ENCODE measurements around the gene IKZF3.
"Not testable (repeated sequence)": the region's sequence is repeated elsewhere in the genome, so short reads cannot be mapped to it uniquely, and the experiment has no call there.

IKZF3 gene

DNA sequence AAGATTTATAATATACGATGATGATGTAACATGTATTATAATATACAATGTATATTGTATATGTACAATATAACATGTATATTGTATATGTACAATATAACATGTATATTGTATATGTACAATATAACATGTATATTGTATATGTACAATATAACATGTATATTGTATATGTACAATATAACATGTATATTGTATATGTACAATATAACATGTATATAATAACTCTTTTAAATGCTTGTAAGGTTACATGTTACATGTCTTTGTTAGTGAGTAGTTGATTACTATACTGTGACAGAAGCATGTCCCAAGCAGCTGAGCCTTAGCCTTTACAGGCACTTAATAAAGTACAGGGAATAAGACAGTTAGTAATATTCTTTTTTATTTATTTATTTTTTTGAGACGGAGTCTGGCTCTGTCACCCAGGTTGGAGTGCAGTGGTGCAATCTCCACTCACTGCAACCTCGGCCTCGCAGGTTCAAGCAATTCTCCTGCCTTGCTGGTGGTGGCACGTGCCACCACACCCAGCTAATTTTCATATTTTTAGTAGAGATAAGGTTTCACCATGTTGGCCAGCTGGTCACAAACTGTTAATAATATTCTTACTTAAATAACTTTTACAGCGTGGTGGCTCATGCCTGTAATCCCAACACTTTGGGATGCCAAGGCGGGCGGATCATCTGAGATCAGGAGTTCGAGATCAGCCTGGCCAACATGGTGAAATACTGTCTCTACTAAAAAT is 8.0 kb downstream of the IKZF3 start:
- not testable (repeated sequence) for DNase-seq (ENCODE audit: low spot score)

DNA sequence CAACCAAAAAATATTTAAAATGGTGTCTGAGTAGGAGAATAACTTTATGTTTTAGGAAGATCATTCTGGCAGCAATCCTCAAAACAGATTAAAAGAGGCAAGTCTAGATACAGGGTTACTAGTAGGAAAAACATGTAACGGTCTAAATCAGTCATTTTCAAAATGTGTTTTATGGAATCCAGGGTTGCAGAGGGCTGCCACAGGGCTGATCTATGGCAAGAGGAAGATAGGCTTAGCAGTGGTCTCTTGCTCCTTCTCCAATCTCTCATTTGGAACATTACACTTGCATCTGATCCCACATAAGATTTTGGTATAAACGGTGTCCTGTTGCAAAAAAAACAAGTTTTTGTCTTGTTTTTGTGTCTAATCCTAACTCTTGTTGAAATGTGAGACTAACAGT is 9.2 kb downstream of the IKZF3 start:
- no peak for DNase-seq (ENCODE audit: low spot score)

DNA sequence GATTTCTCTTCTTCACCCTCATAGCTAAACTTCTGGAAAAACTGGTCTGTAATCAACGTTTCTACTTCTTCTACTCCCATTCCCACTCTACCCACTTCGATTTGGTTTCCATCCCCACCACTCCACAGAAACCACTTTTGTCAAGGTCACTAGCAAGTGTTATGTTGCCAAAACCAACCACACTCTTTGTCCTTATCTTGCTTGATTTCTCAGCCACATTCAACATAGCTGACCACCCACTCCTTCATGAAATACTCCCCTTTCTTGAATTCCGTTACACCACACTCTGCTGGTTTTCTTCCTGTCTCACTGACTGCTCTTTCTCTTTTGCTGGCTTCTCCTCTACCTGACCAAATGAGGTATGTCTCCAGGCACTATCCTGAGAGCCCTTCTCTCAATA is 11.9 kb downstream of the IKZF3 start:
- DNase-seq (ENCODE audit: low spot score) = no peak

DNA sequence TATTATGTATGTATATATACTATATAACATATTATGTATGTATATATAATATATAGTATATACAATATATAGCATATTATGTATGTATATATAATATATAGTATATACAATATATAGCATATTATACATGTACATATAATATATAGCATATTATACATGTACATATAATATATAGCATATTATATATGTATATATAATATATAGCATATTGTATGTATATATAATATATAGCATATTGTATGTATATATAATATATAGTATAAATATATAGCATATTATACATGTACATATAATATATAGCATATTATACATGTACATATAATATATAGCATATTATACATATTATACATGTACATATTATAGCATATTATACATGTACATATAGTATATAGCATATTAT is 13.9 kb downstream of the IKZF3 start:
- DNase-seq (ENCODE audit: low spot score) = not testable (repeated sequence)

DNA sequence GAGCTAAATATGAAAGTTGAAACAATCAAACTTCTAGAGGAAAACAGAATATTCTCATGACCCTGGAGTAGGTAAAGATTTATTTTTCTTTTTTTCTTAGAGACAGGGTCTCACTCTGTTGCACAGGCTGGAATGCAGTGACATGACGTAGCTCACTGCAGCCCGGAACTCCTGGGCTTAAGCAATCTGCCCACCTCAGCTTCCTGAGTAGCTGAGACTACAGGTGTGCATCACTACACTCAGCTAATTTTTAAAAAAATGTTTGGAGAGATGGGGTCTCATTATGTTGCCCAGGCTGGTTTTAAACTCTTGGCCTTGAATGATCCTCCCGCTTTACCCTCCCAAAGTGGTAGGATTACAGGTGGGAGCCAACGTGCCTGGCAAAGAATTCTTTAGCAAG is 15.5 kb downstream of the IKZF3 start:
- DNase-seq (ENCODE audit: low spot score) = no peak

DNA sequence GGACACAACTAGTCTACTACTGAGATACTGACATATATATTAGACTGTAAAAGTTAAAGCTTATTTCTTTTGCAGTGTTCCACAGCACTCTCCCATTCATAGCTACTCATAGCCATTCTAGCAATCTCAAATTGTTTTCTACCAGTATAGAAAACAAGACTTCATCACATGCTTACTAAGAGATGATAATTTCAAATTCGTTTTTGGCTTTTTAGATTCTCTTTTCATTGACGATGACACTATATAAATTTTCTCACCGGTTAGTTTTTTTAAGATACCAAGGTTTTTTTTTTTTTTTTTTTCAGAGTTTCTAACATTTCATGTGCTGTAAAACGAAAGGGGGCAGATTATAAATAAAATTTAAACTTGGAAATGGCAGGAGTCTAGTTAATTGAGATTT is 17.9 kb downstream of the IKZF3 start:
- no peak for DNase-seq (ENCODE audit: low spot score)

DNA sequence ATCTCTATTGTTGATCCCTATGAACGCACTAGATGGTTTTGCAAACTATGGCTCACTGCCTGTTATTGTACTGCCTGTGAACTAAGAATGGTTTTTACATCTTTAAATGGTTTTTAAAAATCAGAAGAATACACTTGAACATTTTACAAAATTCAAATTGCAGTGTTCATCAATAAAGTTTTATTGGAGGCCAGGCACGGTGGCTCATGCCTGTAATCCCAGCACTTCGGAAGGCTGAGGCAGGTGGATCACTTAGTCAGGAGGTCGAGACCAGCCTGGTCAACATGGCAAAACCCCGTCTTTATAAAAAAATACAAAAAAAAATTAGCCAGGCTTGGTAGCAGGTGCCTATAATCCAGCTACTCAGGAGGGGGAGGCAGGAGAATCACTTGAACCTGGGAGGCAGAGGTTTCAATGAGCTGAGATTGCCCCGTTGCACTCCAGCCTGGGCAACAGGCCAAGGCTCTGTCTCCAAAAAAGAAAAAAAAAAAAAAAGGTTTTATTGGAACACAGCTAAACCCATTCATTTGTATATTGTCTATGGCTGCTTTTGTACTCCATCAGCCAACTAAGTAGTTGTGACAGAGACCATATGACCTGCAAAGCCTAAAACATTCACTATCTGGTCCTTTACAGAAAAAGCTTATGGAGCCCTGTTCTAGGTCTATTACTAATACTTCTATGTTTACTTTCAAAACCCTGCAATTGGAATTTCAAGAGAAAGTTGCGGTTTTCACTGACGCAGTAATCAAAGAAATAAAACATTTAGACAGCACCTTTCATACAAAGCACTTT is 18.9 kb downstream of the IKZF3 start:
- no peak for DNase-seq (ENCODE audit: low spot score)

DNA sequence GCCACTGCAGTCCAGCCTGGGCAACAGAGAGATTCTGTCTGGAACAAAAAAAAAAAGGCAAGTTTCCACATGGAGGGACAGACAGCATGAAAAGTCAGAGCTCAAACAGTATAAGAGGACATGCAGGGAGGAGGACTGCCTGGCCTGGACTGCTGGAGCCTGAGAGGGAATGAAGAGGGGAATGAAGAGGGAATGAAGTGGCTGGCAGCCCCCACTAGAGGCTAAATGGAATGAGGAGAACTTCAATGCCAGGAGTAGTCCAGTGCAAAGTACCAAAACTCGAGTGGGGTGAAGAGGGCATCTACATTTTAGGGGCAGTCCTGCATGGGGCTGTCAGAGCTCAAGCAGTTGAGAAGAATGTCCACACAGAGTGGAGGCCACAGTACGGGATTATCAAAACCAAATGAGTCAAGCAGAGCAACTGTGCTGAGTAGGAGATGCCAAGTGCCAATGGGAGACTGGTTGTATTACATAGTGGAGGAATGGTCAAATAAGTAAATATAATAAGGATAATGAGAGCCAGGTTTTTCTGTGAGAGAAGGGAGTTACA is 22.9 kb downstream of the IKZF3 start:
- DNase-seq (ENCODE audit: low spot score) = no peak

DNA sequence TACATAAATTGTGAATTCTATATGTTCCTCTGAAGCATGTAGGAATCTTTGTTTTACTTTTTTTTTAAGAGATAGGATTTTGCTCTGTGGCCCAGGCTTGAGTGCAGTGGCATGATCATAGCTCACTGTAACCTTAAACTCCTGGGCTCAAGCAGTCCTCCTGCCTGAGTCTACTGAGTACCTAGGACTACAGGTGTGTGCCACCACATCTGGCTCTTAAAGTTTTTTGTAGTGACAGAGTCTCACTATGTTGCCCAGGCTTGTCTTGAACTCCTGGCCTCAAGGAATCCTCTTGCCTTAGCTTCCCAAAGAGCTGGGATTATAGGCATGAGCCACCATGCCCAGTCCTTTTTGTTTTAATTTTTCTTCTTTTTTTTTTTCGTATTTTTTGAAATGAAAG is 25.3 kb downstream of the IKZF3 start:
- DNase-seq (ENCODE audit: low spot score) = no peak

DNA sequence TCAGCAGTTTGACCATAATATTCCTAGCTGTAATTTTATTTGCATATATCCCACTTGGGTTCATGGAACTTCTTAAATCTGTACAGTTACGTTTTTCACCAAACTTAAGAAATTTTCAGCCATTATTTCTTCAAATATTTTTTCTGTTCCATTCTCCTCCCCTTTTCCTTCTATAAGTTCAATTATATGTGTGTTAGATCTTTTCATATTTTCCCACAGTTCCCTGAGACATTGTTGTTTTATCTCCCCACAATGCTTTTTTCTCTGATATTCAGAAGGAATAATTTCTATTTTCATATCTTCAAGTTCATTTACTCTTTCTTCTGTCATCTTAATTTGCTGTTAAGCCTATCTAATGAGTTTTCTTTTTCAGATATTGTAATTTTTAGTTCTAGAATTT is 26.1 kb downstream of the IKZF3 start:
- no peak for DNase-seq (ENCODE audit: low spot score)

DNA sequence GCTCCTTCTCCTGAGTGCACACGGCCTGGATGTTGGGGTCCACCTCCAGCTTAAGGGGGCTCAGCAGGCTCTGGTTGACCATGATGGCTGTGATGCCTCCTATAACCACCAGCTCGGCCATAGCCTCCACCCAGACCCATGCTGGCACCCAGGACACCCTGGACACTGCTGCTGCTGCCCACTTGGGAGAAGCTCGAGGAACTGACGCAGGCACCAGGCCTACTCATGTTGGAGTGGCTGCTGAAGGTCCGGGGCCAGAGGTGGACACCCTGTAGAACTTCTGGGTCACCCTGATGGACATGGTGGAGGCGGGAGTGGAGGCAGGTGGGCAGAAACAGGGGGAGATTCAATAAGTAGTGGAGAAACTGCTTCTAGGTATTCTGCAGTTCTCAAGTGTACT is 28.0 kb downstream of the IKZF3 start:
- no peak for DNase-seq (ENCODE audit: low spot score)

DNA sequence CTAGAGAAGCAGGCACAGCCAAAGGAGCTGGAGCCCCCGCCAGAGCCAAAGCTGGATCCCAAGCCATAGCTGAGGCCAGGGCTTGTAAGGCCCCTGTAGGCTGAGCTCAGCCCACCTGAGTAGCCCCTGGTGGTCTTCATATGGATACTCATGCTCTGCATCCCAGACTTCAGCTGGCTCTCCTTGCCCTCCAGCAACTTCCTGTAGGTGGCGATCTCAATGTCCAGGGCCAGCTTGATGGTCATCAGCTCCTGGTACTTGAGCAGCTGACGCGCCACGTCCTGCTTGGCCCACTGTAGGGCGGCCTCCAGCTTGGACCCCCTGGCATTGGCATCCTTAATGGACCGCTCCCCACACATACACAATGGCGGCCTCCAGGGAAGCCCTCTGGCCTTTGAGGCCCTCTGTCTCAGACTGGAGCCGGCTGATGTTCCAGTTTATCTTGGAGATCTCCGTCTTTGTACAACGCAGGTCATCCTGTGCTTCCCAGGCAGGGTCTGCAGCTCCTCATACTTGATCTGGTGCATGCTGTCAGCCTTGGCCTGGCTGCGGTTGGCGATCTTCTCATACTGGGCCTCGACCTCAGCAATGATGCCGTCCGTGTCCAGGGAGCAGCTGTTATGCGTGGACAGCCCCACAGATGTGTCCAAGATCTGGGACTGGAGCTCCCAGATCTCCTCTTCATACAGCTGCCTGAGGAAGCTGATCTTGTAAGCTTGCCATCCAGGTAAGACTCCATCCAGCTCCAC is 28.9 kb downstream of the IKZF3 start:
- DNase-seq (ENCODE audit: low spot score) = no peak

DNA sequence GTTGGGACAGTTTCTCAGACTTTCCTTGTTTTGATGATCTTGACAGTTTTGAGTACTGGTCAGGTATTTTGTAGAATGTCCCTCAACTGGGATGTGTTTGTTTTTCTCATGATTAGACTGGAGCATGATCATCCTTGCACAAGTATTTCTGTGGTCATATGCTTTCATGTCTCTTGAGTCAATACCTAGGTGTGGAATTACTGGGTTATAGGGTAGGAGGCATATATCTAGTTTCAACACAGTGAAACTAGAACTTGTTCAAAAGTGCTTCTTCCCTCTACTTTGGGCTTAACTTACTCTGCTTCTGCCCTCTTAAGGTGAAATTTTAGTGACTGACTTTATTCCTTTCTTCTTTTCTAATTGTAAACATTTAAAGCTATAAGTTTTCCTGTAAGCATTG is 30.1 kb downstream of the IKZF3 start:
- no peak for DNase-seq (ENCODE audit: low spot score)

DNA sequence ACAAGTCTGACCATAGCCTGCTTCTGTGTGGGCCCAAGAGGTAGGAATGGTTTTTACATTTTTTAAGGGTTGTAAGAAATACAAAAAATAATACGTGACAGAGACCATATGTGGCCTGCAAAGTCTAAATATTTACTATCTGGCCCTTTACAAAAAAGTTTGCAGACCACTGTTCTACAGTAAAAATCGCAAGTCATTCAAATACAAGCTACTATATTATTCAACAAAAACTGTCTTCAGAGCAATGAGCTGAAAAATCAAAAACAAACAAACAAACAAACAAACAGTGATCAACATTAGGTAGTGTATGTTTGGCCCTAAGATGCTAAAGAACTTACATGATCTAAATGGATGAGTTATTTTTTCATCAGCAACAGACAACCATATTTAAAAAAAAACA is 32.5 kb downstream of the IKZF3 start:
- DNase-seq (ENCODE audit: low spot score) = no peak

DNA sequence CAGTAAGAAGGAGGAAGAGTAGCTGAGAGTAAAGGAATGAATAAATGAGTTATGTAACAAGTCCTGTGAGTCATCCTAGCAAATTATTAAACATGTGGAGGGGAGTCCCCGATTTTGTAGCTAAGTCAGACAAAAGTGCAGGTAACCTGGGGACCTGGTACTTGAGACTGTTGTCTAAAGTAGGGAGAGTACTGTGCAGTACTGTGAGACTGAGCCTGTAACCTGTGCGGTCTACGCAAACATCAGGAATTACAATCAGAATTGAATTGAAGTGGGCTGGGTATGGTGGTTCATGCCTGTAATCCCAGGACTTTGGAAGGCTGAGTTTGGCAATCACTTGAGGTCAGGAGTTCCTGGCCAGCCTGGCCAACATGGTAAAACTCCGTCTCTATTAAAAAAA is 35.7 kb downstream of the IKZF3 start:
- no peak for DNase-seq (ENCODE audit: low spot score)

DNA sequence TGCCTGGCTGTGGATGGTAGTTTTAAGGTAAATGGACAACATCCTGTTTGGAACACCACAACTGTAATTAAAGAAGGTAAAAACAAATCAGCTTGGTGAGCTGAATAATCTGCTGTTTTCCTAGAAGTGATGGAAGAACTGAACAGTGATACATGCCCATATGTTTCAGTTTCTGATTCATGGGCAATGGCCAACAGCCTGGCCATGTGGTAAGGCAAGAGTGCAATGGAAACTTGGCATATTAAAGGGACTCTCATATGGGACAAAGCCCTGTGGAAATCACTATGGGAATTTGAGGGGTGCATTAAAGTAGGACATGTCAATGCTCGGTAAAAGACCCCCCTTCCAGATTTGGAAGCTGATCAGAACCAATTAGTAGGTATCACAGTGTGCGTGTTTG is 37.8 kb downstream of the IKZF3 start:
- no peak for DNase-seq (ENCODE audit: low spot score)

DNA sequence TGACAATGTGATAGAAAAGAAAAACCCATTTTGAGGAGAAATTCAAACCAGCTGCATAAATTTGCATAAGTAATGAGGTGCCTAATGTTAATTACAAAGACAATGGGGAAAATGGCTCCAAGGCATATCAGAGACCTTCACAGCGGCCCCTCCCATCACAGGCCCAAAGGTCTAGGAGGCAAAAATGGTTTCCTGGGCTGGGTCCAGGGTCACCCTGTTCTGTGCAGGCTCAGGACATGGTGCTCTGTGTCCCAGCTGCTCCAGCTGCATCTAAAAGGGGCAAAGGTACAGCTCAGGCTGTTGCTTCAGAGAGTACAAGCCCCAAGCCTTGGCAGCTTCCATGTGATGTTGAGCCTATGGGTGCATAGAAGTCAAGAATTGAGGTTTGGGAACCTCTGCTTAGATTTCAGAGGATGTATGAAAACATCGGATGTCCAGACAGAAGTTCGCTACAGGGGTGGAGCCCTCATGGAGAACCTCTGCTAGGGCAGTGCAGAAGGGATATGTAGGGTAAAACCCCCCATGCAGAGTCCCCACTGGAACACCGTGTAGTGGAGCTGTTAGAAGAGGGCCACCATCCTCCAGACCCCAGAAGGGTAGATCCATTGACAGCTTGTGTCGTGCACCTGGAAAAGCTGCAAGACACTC is 40.6 kb downstream of the IKZF3 start:
- DNase-seq (ENCODE audit: low spot score) = no peak

DNA sequence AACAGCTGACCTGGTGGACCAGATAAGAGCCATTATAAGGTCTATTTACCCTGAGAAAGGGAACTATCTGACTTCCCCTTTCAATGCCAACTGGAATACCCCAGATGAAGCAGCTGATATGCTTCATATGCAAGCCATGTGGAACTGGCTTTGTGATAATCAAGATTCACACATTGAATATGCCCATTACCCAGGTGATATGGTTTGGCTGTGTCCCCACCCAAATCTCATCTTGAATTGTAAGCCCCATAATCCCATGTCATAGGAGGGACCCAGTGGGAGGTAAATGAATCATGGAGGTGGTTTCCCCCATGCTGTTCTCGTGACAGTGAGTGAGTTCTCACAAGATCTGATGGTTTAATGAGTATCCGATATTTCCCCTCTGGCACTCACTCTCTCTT is 42.1 kb downstream of the IKZF3 start:
- DNase-seq (ENCODE audit: low spot score) = no peak

DNA sequence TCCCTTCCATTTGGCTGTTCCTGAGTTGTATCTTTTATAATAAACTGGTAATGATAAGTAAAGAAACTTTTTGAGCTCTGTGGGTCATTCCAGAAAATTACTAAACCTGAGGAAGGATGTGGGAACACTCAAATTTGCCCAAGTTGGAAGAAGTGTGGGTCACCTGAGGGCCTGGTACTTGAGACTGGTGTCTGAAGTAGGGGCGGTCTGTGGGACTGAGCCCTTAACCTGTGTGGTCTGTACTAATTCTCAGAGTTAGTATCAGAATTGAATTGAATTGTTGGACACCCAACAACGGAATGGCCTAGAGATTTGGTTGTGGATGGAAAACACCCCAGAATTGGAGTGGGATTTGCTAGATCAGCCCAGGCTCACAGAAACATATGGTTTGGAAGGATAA is 43.1 kb downstream of the IKZF3 start:
- DNase-seq (ENCODE audit: low spot score) = no peak

DNA sequence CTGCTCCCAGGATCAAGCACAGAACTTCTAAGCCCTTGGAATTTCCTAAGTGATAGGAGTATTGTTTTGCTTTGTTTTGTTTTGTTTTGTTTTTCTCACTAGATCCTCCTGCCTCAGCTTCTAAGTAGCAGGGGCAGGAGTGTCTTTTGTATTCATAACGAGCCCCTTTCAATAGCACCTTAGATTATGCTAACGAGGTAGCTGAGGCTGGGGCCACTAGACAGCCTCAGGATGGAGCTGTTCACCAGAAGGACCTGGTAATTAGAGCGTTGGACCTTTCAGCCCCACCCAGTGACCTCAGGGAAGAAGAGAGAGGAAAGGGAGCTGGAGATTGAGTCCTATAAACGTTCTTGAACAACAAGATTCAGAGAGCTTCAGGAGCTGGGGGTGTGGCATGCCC is 43.6 kb downstream of the IKZF3 start:
- no peak for DNase-seq (ENCODE audit: low spot score)

DNA sequence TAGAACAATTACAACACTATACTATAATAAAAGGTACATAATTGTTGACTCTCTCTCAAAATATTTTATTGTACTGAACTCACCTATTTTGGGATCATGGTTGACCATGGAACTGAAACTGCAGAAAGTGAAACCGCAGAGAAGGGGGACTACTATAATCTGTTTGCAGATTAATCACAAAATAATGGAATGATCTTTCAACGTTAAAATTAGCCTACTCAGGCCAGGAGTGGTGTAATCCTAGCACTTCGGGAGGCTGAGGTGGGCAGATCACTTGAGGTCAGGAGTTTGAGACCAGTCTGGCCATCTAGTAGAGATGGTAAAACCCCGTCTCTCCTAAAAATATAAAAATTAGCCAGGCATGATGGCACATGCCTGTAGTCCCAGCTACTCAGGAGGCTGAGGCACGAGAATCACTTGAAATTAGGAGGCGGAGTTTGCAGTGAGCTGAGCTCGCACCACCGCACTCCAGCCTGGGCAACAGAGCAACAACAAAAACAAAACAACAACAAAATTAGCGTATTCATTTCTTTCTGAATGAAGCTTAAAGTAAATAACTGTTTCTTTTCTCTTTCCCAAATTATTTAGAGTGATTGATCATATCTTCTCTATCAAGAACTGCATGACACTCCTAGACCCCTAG is 45.6 kb downstream of the IKZF3 start:
- no peak for DNase-seq (ENCODE audit: low spot score)

DNA sequence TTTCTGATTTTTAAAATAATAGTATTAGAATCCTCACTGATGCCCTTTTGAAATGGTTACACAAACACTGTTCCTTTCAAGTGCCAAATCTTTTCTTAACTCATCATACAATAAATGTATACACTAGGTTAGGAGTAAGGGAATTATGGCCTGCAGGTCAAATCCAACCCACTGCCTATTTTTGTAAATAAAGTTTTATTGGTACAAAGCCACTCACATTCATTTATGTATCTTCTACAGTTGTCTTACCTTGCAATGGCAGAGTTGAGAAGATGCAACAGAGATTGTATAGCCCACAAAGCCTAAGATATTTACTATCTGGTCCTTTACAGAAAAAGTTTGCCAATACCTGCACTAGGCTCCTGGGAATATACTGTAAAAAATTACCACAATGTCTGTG is 47.8 kb downstream of the IKZF3 start:
- DNase-seq (ENCODE audit: low spot score) = no peak

Measured in putamen (tissue), 1 donor.